NB4 (cell line): ENCODE data around the gene PDE4D.

Experiments
- DNase-seq: peaks from one replicate; pipeline ENCODE4 v3.0.0; 2010; ENCODE audit warnings: low read depth
- H3K4me3 ChIP-seq: one replicate; pipeline ENCODE4 v1.5.1; 2011; ENCODE audit warnings: mild to moderate bottlenecking, low read depth, low read length, moderate library complexity
- MAX ChIP-seq: IDR thresholded peaks from 2 replicates; pipeline ENCODE4 v1.6.1; 2011; ENCODE audit warnings: low read depth, low read length
- MYC ChIP-seq: IDR thresholded peaks from 2 replicates; pipeline ENCODE4 v1.6.1; 2011; ENCODE audit warnings: low read depth, low read length
- POLR2A ChIP-seq: IDR thresholded peaks from 2 replicates; pipeline ENCODE4 v1.6.1; 2011; ENCODE audit warnings: mild to moderate bottlenecking; ENCODE audit not compliant: insufficient read length; ENCODE audit errors: extremely low read depth
- TF ChIP-seq, protein P1 (sequence below): IDR thresholded peaks from one replicate; pipeline ENCODE4 v1.5.1; 2012; ENCODE audit warnings: low read depth, low read length

PDE4D gene

DNA sequence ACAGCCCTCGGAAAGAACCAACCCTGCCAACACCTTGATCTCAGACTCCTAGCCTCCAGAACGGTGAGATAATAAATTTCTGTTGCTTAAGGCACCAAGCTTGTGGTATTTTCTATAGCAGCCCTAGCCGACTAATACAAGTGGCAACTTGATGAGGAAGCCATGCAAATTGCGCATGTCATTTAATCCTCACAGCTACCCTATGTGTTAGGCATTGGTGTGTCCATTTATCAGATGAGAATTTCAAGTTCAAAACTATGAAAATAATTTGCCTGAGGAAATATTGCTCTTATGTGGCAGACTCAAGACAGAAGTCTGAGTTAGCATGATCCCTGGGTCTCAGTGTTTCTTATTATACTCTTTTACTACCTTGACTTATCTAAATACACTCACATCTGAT, 264.0 kb downstream of the PDE4D start:
- TF ChIP-seq MAX, result no peak
- H3K4me3 ChIP-seq, result no peak overlapping the region
- no peak for DNase-seq

DNA sequence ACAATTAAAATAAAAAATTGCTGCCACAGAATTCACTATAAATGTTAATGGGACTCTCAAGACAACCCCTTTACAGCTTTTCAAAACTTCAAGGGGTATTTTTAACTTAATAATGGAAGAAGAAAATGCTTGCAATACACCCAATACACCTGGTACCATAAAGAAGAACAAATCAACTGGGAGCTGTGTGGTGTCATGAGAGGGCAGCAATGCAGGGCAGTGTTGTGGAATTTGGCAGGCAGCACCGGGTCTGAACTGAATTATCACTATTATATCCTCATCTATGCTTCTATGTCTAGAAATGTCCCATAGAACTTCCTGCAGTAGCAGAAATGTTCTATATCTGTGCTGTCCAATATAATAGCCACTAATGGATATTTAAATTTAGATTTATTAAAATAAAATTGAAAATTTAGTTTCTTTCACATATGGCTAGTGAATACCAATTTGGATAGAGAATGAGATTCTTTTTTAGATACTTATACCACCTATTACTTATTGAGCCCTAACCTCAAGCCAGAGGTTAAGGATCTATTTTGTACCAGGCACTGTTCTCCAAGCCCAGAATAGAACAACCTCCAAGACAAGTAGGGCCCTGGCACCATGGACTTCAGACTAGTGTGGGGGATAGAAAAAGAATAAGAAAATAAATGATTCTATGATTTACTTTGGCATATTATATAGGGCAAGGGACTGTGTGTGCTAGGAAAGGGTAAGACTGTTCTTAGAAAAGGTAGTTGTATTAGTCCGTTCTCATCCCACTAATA, 265.3 kb downstream of the PDE4D start:
- DNase-seq, result no peak

GRCh38 chr5:59624898-59625297, 268.6 kb downstream of the PDE4D start:
- no peak overlapping the region for H3K4me3 ChIP-seq
- TF ChIP-seq POLR2A, result no peak
- TF ChIP-seq MAX, result no peak
- TF ChIP-seq MYC, result no peak
- TF ChIP-seq, protein P1, sequence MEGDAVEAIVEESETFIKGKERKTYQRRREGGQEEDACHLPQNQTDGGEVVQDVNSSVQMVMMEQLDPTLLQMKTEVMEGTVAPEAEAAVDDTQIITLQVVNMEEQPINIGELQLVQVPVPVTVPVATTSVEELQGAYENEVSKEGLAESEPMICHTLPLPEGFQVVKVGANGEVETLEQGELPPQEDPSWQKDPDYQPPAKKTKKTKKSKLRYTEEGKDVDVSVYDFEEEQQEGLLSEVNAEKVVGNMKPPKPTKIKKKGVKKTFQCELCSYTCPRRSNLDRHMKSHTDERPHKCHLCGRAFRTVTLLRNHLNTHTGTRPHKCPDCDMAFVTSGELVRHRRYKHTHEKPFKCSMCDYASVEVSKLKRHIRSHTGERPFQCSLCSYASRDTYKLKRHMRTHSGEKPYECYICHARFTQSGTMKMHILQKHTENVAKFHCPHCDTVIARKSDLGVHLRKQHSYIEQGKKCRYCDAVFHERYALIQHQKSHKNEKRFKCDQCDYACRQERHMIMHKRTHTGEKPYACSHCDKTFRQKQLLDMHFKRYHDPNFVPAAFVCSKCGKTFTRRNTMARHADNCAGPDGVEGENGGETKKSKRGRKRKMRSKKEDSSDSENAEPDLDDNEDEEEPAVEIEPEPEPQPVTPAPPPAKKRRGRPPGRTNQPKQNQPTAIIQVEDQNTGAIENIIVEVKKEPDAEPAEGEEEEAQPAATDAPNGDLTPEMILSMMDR, result no peak
- no peak for DNase-seq

More for the DNA sequence above, 265.3 kb downstream of the PDE4D start:
- TF ChIP-seq MYC (no peak), MAX (no peak), POLR2A (no peak)
- TF ChIP-seq, protein P1, result no peak
- no peak overlapping the region for H3K4me3 ChIP-seq

GRCh38 chr5:59622848-59623247, 270.7 kb downstream of the PDE4D start:
- TF ChIP-seq, protein P1, result no peak
- no peak for TF ChIP-seq POLR2A
- no peak for TF ChIP-seq MAX
- TF ChIP-seq MYC, result no peak
- DNase-seq, result no peak

DNA sequence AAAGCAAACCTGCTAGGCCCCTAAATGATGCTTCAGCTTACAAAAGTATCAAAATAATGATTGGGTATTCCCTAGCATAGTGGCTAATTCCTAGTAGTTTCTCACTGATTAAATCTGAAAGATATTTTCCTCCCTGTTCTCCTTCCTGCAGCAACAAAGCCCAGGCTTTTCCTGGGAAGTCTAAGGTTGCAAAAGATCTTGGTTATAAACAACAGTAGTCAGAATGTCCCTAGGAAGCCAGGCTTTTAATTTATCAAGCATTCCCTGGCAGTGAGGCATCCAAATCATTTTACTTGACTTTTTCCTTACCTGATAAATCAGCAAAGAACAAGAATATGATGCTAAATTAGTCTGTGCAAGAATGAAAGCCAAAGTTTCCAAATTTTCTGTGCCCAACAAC, 272.0 kb downstream of the PDE4D start:
- no peak for DNase-seq
- TF ChIP-seq MYC (no peak), POLR2A (no peak), MAX (no peak)
- TF ChIP-seq, protein P1, result no peak
- no peak overlapping the region for H3K4me3 ChIP-seq

More at GRCh38 chr5:59622848-59623247, 270.7 kb downstream of the PDE4D start:
- H3K4me3 ChIP-seq, result no peak overlapping the region

DNA sequence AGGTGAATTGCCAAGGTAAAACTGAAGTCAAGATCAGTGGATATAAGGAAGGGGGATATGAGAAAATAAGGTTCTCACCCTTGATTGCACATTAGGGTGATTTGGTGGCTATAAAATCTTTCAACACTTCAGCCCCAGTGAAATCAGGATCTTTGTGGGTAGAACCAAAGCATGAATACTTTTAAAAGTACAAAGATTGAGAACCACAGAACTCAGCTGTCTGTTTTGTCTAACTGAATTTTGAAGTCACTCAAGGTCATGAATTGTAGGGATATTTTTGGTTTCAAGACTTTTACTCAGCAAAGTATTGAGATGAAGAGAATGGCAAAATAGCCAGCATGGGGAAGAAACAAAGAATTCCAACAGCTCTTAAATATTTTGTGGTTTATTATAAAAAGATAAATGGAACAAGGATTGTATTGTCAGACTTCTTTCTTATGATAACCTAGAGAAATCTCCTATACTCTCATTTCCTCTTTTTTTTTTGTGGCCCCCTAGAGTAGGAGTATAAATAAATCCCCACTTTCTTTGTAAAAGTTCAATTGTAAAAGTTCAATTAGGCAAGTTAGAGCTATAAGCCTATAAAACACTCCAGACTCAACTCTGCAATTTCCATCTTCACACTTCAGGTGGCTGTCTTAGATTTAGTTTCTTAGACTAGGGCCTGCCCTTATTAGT, 272.9 kb downstream of the PDE4D start:
- H3K4me3 ChIP-seq, result no peak overlapping the region
- no peak for DNase-seq
- TF ChIP-seq MAX, result no peak
- TF ChIP-seq MYC, result no peak
